Measurements from ENCODE around the gene ST6GALNAC1.

The ST6GALNAC1 gene

GRCh38 chr17:76575570-76575969, 68.0 kb downstream of the ST6GALNAC1 start:
- no peak for DNase-seq

Data from AML-193 (cell line).